Measurements from ENCODE around the gene ZNF418.
"Not testable (repeated sequence)": the region's sequence is repeated elsewhere in the genome, so short reads cannot be mapped to it uniquely, and the experiment has no call there.

ZNF418 gene

DNA sequence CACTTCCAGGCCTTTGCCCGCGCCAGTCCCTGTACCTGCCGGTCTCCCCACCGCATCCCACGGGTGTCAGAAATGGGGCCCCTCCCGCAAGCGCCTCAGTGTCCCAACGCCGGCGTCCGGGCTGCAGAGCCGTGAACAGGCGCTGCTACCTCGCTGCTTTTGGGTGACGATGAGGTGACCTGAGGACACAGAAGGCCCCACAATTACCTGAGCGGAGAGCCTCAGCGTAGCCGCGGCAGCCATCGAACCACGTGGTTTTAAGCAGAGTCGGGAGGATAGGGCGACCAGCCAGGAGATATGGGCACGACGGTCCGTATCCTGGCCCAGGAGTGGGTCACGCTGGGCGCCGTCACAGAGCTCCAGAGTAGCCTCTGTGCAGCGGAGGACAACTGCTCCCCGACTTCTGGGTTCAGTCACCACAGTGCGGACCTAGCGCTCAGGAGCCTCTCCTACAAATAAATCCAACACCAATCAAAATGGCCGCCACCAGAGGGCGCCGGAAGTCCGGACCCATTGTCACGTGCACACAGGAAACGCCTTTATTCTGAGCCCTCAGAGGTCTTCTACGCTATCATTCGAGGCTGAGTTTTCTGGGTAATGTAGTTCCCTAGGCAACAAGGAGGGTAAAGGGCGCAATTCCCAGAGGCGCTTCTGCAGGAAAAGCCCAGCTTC, 46.5 kb downstream of the ZNF418 start, which contains the start of gene ZNF814:
TSS of gene ZNF814 (minus strand) at position 478 of the 672 bp plus-strand sequence. CDS start at position 243, 235 bp downstream.
- peak; percentile 53 to 70 for DNase-seq (ENCODE audit: low read depth in 2 of 2)

GRCh38 chr19:57888107-57888559, 47.1 kb downstream of the ZNF418 start:
- no peak for DNase-seq (ENCODE audit: low read depth in 2 of 2)

- no peak for DNase-seq (ENCODE audit: low read depth in 2 of 2)
Measured at GRCh38 chr19:57887195-57887941, 47.8 kb downstream of the ZNF418 start.

DNA sequence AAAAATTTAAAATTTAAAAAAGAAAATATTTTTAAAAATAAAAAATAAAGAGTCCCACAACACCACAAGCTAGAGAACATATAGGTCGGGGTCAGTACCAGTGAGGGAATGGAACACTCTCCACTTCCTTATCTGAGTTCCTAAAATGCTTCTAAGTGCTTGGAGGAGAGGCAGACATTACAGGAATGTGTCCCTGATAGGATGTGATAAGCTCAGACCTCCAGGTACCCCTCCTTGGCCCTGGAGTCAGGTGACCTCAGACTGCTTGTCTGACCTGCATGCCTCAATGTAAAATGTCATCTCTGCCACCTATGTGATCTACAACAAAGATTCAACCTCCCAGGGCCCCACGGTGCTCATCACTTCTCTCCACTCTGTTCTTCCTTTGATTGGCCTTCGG, 49.2 kb downstream of the ZNF418 start:
- no peak for DNase-seq (ENCODE audit: low read depth in 2 of 2)

DNA sequence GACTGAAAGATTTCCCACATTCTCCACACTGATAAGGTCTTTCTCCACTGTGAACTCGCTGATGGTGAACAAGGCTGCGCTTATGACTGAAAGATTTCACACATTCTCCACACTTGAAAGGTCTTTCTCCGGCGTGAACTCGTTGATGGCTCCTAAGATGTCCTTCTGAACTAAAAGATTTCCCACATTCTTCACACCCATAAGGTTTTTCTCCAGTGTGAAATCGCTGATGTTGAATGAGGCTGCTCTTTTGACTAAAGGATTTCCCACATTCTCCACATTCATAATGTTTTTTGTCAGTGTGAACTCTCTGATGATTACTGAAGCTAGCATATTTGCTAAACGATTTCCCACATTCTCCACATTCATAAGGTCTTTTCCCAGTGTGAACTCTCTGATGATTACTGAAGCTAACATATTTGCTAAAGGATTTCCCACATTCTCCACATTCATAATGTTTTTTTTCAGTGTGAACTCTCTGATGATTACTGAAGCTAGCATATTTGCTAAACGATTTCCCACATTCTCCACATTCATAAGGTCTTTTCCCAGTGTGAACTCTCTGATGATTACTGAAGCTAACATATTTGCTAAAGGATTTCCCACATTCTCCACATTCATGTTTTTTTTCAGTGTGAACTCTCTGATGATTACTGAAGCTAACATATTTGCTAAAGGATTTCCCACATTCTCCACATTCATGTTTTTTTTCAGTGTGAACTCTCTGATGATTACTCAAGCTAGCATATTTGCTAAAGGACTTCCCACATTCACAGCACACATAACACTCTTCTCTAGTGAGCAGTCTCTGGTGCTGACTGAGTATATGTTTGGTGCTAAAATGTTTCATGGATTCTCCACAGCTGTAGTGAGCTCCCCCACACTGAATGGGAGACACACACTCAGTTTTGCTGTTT, 61.1 kb downstream of the ZNF418 start:
- DNase-seq (ENCODE audit: low read depth in 2 of 2): not testable (repeated sequence)

- DNase-seq (ENCODE audit: low read depth in 2 of 2): no peak
Measured at GRCh38 chr19:57872450-57872849, 62.8 kb downstream of the ZNF418 start.
